HUES48 (cell line): ENCODE measurements around the gene RBBP8NL.
"Not testable (repeated sequence)": the region's sequence is repeated elsewhere in the genome, so short reads cannot be mapped to it uniquely, and the experiment has no call there.

Experiments used
- H3K27ac ChIP-seq: one replicate; pipeline ENCODE4 v1.7.0; 2013; ENCODE audit warnings: low read depth, low read length, inconsistent platforms
- H3K27me3 ChIP-seq: 2 replicates; pipeline ENCODE4 v1.6.1; 2013; ENCODE audit warnings: mild to moderate bottlenecking, low read length; ENCODE audit not compliant: control insufficient read depth, insufficient read depth
- H3K36me3 ChIP-seq: 2 replicates; pipeline ENCODE4 v1.6.1; 2013; ENCODE audit warnings: low read length; ENCODE audit not compliant: control insufficient read depth, insufficient read depth
- H3K4me1 ChIP-seq: 2 replicates; pipeline ENCODE4 v1.6.1; 2013; ENCODE audit warnings: mild to moderate bottlenecking, low read length; ENCODE audit not compliant: control insufficient read depth, insufficient read depth
- H3K4me3 ChIP-seq: 2 replicates; pipeline ENCODE4 v1.5.1; 2013; ENCODE audit warnings: mild to moderate bottlenecking, low read depth, low read length
- H3K9ac ChIP-seq: 2 replicates; pipeline ENCODE4 v1.6.1; 2013; ENCODE audit warnings: mild to moderate bottlenecking, low read depth, low read length, moderate library complexity
- H3K9me3 ChIP-seq: 2 replicates; pipeline ENCODE4 v1.6.1; 2013; ENCODE audit warnings: low read length; ENCODE audit not compliant: control insufficient read depth, insufficient read depth

RBBP8NL gene

GRCh38 chr20:62426699-62427131 lies 624 bp downstream of the RBBP8NL start:
- no peaks in the 10 kb centered on the region for H3K36me3 ChIP-seq
- H3K9ac ChIP-seq: 0 out of 2 replicates have a peak overlapping the region, but pooled peaks have one; percentile 5
- H3K27ac ChIP-seq: peak overlapping the region; percentile 73
- no peaks in the 10 kb centered on the region for H3K27me3 ChIP-seq
- H3K4me1 ChIP-seq: peaks cover 26% of the 10 kb centered on the region
- H3K4me3 ChIP-seq: peak overlapping the region; percentile 3; the same call in 1 of the 2 replicates
- H3K9me3 ChIP-seq: no peaks in the 10 kb centered on the region

- H3K4me1 ChIP-seq: peaks cover 21% of the 10 kb centered on the region
- H3K4me3 ChIP-seq, H3K9me3 ChIP-seq, H3K36me3 ChIP-seq, H3K27me3 ChIP-seq, H3K9ac ChIP-seq, H3K27ac ChIP-seq: not testable (repeated sequence)
Observed at GRCh38 chr20:62426059-62426348, 1.3 kb downstream of the RBBP8NL start.

GRCh38 chr20:62425281-62426058 lies 1.9 kb downstream of the RBBP8NL start:
- H3K27me3 ChIP-seq: no peaks in the 10 kb centered on the region

GRCh38 chr20:62424249-62425107 lies 2.9 kb downstream of the RBBP8NL start:
- no peak overlapping the region for H3K27ac ChIP-seq
- H3K27me3 ChIP-seq: no peaks in the 10 kb centered on the region
- H3K9ac ChIP-seq: no peak overlapping the region
- peaks cover 17% of the 10 kb centered on the region; the same call in 1 of the 2 replicates for H3K4me1 ChIP-seq
- no peaks in the 10 kb centered on the region for H3K9me3 ChIP-seq
- no peak overlapping the region for H3K4me3 ChIP-seq
- no peaks in the 10 kb centered on the region for H3K36me3 ChIP-seq

More at GRCh38 chr20:62425281-62426058, 1.9 kb downstream of the RBBP8NL start:
- Histone ChIP-seq H3K9ac (no peak overlapping the region), H3K36me3 (no peaks in the 10 kb centered on the region), H3K9me3 (no peaks in the 10 kb centered on the region), H3K4me1 (peaks cover 17% of the 10 kb centered on the region; the same call in 1 of the 2 replicates), H3K27ac (no peak overlapping the region), H3K4me3 (no peak overlapping the region)

- Histone ChIP-seq H3K9me3 (no peaks in the 10 kb centered on the region), H3K4me3 (no peak overlapping the region), H3K27me3 (no peaks in the 10 kb centered on the region), H3K4me1 (peaks cover 17% of the 10 kb centered on the region; the same call in 1 of the 2 replicates), H3K36me3 (no peaks in the 10 kb centered on the region), H3K9ac (no peak overlapping the region), H3K27ac (no peak overlapping the region)
Observed at GRCh38 chr20:62423326-62423706, 4.0 kb downstream of the RBBP8NL start.

GRCh38 chr20:62422636-62423325 lies 4.6 kb downstream of the RBBP8NL start:
- H3K9me3 ChIP-seq: no peaks in the 10 kb centered on the region
- no peak overlapping the region for H3K9ac ChIP-seq
- no peaks in the 10 kb centered on the region for H3K36me3 ChIP-seq
- H3K27ac ChIP-seq: no peak overlapping the region
- no peak overlapping the region for H3K4me3 ChIP-seq
- no peaks in the 10 kb centered on the region for H3K27me3 ChIP-seq
- peaks cover 14% of the 10 kb centered on the region; the same call in 1 of the 2 replicates for H3K4me1 ChIP-seq

GRCh38 chr20:62421716-62421990 lies 5.7 kb downstream of the RBBP8NL start:
- H3K36me3 ChIP-seq: no peaks in the 10 kb centered on the region
- peaks cover 6% of the 10 kb centered on the region; the same call in 1 of the 2 replicates for H3K4me1 ChIP-seq
- no peaks in the 10 kb centered on the region for H3K27me3 ChIP-seq
- H3K9ac ChIP-seq: no peak overlapping the region
- no peaks in the 10 kb centered on the region for H3K9me3 ChIP-seq
- no peak overlapping the region for H3K4me3 ChIP-seq
- H3K27ac ChIP-seq: no peak overlapping the region

GRCh38 chr20:62420846-62421715 lies 6.3 kb downstream of the RBBP8NL start:
- Histone ChIP-seq H3K4me3 (no peak overlapping the region), H3K4me1 (peaks cover 3% of the 10 kb centered on the region; the same call in 1 of the 2 replicates), H3K36me3 (no peaks in the 10 kb centered on the region), H3K9ac (no peak overlapping the region), H3K9me3 (no peaks in the 10 kb centered on the region), H3K27me3 (no peaks in the 10 kb centered on the region), H3K27ac (no peak overlapping the region)

GRCh38 chr20:62419759-62420158 lies 7.6 kb downstream of the RBBP8NL start:
- Histone ChIP-seq H3K9me3 (no peaks in the 10 kb centered on the region), H3K4me3 (no peak overlapping the region), H3K36me3 (no peaks in the 10 kb centered on the region), H3K4me1 (peaks cover 3% of the 10 kb centered on the region; the same call in 1 of the 2 replicates), H3K9ac (no peak overlapping the region), H3K27ac (no peak overlapping the region), H3K27me3 (no peaks in the 10 kb centered on the region)

- no peaks in the 10 kb centered on the region for H3K36me3 ChIP-seq
- no peaks in the 10 kb centered on the region for H3K27me3 ChIP-seq
- H3K27ac ChIP-seq: no peak overlapping the region
- no peak overlapping the region for H3K4me3 ChIP-seq
- no peaks in the 10 kb centered on the region for H3K9me3 ChIP-seq
- no peak overlapping the region for H3K9ac ChIP-seq
- no peaks in the 10 kb centered on the region for H3K4me1 ChIP-seq
Observed at GRCh38 chr20:62418709-62419487, 8.4 kb downstream of the RBBP8NL start.
